Occipital lobe (tissue), 2 donors: ENCODE measurements around the gene BTBD18. TPM values are rescaled to one million over a fixed set of nuclear protein-coding genes. Genes with fewer than 3 reads are reported as not detected.

Source experiments
- DNase-seq: peaks from one replicate; lab custom pipeline; 2025; lab: John Stamatoyannopoulos, UW
- total RNA-seq: library from RNA; depleted of rRNA; stranded (reverse); fragments of >200 nt; gene quantifications from one replicate; pipeline ENCODE4 v1.2.3, GENCODE V29; 2014

The BTBD18 gene
- total RNA-seq, 1 donor from 2014 or later, result not detected

GRCh38 chr11:57775491-57775890, 23.9 kb upstream of the BTBD18 start:
- no peak for DNase-seq

- no peak for DNase-seq
These were observed 21.5 kb upstream of the BTBD18 start for GRCh38 chr11:57773026-57773598.

DNA sequence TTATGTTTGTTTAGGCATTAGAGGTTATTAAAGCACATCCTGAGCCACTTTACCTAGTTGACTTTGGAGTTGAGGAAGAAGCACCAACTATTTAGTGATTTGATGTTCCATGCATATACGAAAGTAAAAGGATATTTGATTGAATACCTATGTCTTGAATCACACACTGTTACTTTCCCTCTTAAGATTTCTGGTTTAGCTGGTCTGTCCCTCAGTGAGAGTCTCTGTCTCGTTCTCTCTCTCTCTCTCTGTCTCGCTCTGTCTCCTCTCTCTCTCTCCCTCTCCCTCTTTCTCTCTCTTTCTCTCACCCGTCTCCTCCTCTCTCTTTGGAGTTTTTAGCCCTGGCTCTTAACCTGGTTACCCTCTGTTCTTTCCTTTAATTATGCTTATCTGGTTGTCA, 20.9 kb upstream of the BTBD18 start:
- DNase-seq, result no peak

GRCh38 chr11:57771365-57771764, 19.7 kb upstream of the BTBD18 start:
- DNase-seq, result no peak

- DNase-seq, result no peak
These were observed 19.2 kb upstream of the BTBD18 start for GRCh38 chr11:57770793-57771192.

- DNase-seq, result no peak
These were observed 13.4 kb upstream of the BTBD18 start for GRCh38 chr11:57764972-57765371.

- no peak for DNase-seq
These were observed 12.9 kb upstream of the BTBD18 start for GRCh38 chr11:57764566-57764965.

GRCh38 chr11:57764021-57764420, 12.4 kb upstream of the BTBD18 start:
- DNase-seq, result no peak

- DNase-seq, result no peak
These were observed 11.9 kb upstream of the BTBD18 start for GRCh38 chr11:57763568-57763967.

DNA sequence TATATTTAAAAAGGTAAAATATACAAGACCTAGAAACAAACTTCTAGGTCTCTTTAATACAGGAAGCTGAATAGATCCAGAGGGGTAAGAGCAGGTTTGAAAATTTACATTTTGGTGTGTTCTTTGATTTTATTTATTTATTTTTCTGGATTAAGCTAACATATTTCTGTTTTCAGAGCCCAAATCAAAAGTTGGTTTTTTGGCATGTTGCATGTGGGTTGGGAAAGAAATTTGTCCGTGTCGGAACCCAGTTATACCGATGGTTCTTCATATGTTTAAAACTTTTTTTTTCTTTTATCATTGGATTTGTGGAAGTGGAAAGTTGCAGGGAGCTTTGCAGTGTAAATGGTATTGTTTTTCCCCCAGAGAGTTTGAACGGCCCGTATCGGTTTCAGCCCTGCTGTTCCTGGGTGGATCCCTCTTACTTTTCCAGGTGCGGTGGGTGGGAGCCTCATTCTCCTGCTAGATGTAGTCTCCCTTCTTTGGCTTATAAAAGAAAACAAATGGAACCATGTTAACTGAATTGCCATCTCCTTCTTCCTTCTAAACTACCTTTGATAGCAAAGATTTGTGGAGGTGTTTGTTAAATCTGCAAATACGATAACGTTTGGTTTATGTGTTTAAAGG, 10.7 kb upstream of the BTBD18 start:
- no peak for DNase-seq

- peak; percentile 69 for DNase-seq
These were observed 9.9 kb upstream of the BTBD18 start, which contains the start of gene CTNND1 for GRCh38 chr11:57761301-57762234. TSS of gene CTNND1 (plus strand) at chr11:57761802. CDS start at chr11:57791479, 29,677 bp downstream.

- no peak for DNase-seq
These were observed 6.6 kb upstream of the BTBD18 start for GRCh38 chr11:57758174-57758573.

- no peak for DNase-seq
These were observed 1.3 kb upstream of the BTBD18 start for GRCh38 chr11:57752954-57753353.

DNA sequence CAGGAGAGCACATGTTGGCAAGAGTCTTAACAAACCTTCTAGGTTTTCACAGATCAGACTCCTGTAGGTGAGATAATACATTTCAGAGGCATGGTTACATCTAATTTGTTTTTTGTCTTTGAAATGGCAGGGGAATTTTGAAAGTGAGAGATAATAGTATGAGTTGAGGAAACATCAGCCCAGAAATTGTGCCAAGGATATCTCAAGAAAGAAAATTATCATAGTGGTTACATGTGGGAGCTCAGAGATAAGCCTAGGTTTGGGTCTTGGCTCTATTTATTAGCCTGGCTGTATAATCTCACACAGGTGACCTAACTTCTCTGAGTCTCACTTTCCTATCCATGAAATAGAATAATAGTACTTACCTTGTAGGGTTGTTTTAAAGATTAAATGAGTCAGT, 443 bp downstream of the BTBD18 start:
- DNase-seq, result no peak

- DNase-seq, result no peak
These were observed 4.7 kb downstream of the BTBD18 start for GRCh38 chr11:57746920-57747319.

- no peak for DNase-seq
These were observed 6.4 kb downstream of the BTBD18 start for GRCh38 chr11:57745206-57745605.

DNA sequence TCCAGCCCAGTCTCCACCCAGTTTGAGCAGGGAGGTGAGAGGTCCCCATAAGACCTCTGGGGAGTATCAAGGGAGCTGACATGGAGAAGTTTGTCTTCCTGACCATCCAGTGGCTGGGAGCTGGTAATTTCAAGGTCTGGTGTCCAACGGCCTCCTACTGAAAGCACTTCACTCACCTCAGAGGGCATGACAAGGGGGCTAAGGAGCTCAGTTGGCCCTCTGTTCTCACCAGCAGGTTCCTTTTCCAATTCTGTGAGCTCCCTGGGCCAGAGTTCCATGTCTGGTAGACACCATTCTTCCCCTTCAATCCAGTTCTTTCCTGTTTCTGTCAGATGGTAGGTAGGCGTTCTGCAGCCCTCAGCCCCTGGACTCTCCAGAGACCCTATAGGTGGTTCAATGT, 7.3 kb downstream of the BTBD18 start:
- no peak for DNase-seq

DNA sequence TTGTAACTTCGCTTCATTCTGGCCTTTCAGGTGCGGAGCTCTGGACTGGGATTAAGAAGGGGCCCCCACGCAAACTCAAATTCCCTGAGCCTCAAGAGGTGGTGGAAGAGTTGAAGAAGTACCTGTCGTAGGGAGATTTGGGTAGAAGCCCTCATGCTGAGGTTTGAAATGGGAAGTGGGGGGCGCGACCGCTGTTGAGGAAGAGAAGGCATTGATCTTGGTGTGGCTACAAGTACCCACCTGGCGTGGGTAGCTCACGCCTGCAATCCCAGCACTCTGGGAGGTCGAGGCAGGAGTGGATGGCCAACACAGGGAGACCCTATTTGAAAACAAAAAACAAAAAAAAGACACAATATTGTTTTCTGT, 9.5 kb downstream of the BTBD18 start:
- DNase-seq, result no peak

- DNase-seq, result peak; percentile 94
These were observed 10.2 kb downstream of the BTBD18 start, which contains the start of gene SELENOH for GRCh38 chr11:57741132-57742086. TSS of gene SELENOH (plus strand) at chr11:57741491. CDS start at chr11:57741596, 105 bp downstream.

DNA sequence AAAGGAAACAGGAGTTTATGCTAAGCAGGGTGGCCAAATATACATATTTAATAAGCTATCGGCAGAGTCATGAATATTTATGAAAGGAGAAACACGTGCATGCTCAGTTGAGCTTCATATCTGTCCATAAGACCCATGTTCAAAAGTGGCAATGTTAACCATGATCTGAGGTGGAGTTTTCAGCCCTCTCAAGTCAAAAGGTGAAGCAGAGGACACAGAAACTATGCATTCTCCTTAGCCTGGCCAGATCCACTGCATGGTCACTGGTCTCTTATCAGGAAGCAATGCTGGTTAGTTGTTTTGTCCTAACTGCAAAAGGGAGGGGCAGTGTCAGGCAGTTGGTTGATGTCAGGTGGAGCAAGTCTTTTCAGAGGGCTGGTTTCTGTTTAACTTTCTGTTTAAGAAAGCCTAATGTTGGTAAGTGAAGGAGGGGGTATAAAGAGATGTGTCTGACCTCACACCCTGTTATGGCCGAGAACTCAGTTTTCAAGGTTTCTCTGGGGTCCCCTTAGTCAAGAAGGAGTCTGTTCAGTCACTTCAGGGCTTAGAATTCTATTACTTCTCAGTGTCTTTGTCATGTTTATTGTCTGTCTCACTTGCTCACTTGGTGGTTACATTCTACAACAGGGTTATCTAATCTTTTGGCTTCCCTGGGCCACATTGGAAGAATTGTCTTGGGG, 15.9 kb downstream of the BTBD18 start:
- no peak for DNase-seq

DNA sequence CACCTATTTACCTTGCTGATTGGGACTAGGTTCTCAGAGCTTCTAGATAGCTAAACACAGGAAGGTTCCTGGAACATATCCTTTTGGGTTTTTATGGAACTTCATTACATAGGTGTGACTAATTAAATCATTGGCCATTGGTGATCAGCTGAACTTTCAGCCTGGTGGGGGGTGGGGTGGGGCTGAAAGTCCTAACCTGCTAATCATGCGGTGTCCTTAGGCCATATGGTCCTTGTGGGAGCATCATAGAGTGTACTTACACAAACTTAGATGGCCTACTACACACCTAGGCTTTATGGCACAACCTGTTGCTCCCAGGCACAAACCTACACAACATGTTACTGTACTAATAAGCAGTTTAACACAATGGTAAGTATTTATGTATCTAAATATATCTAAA, 19.0 kb downstream of the BTBD18 start:
- DNase-seq, result no peak
